ENCODE measurements around the gene SORCS1.

- TF ChIP-seq, protein P1, sequence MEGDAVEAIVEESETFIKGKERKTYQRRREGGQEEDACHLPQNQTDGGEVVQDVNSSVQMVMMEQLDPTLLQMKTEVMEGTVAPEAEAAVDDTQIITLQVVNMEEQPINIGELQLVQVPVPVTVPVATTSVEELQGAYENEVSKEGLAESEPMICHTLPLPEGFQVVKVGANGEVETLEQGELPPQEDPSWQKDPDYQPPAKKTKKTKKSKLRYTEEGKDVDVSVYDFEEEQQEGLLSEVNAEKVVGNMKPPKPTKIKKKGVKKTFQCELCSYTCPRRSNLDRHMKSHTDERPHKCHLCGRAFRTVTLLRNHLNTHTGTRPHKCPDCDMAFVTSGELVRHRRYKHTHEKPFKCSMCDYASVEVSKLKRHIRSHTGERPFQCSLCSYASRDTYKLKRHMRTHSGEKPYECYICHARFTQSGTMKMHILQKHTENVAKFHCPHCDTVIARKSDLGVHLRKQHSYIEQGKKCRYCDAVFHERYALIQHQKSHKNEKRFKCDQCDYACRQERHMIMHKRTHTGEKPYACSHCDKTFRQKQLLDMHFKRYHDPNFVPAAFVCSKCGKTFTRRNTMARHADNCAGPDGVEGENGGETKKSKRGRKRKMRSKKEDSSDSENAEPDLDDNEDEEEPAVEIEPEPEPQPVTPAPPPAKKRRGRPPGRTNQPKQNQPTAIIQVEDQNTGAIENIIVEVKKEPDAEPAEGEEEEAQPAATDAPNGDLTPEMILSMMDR (IDR thresholded peaks at IDR 0.05; ENCODE audit: insufficient read depth, low read depth, low read length): no peak
- TF ChIP-seq EZH2 (IDR thresholded peaks at IDR 0.05; ENCODE audit: insufficient read depth, low read length): no peak
Observed at GRCh38 chr10:106894692-106895091, 269.8 kb downstream of the SORCS1 start.
